SK-MEL-5 (cell line): ENCODE measurements around the gene KCTD5. TPM values are rescaled to one million over a fixed set of nuclear protein-coding genes. Genes with fewer than 3 reads are reported as not detected.

ENCODE experiments used
- DNase-seq: peaks from one replicate; pipeline ENCODE4 v3.0.0-alpha.2; 2016; ENCODE audit warnings: low read depth, low spot score
- in situ Hi-C: cut with HindIII; loops from 2 replicates; pipeline ENCODE4 v1.10.0; 2016; ENCODE audit warnings: low sequenced_read_pairs, high pct_unique_total_duplicates, low pct_unique_long_range_greater_than_20kb
- total RNA-seq: library from RNA; depleted of rRNA; stranded (reverse); fragments of >200 nt; shearing (Covaris generic); gene quantifications from 2 replicates; pipeline ENCODE4 v1.2.3, GENCODE V29; 2014; rRNA removed

Gene KCTD5
- total RNA-seq, 1 experiment from 2014 or later: 23.4 TPM

DNA sequence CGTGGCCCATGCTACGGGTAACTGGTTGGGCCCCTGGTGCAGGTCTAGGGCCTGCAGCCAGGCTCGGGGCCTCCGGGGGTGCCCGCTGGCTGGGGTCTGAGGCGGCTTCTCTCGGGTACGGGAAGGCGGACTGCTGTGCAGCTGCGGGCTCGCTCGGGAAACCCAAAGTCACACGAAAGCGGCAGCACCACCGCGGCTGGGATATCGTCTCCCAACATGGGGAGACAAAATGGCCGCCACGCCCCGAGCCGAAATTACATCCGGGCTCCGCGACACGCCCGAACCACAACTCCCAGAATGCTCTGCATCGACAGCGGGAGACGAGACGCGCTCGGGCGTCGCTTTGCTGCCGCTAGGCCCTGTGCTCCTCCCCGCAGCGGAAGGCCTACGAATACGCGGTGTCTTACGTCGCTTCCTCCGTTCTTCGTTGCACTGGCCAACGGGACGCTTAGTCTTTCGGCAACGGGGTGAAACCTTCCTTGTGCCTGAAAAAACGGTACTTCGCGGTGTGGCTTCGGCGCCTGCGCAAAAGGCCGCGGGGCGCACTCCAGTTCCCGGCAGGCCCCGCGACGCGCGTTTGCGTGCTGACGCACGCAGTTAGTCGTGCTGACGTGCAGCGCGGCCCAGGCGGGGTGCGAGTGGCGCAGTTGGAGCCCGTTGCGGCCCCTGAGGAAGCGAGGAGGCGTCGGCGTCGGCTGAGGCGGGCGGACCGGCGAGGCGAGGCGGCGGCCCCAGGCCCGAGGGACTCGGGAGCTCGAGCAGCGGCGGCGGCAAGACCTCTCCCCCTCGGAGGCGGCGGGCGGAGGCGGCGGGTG, 69.9 kb downstream of the KCTD5 start, which contains the start of gene SRRM2:
SRRM2 (plus strand) TSS at position 604 of the 815 bp plus-strand sequence. CDS start 3,727 bp downstream, outside the sequence.
- in situ Hi-C loops: no loop called here
- peak; percentile 92 for DNase-seq

DNA sequence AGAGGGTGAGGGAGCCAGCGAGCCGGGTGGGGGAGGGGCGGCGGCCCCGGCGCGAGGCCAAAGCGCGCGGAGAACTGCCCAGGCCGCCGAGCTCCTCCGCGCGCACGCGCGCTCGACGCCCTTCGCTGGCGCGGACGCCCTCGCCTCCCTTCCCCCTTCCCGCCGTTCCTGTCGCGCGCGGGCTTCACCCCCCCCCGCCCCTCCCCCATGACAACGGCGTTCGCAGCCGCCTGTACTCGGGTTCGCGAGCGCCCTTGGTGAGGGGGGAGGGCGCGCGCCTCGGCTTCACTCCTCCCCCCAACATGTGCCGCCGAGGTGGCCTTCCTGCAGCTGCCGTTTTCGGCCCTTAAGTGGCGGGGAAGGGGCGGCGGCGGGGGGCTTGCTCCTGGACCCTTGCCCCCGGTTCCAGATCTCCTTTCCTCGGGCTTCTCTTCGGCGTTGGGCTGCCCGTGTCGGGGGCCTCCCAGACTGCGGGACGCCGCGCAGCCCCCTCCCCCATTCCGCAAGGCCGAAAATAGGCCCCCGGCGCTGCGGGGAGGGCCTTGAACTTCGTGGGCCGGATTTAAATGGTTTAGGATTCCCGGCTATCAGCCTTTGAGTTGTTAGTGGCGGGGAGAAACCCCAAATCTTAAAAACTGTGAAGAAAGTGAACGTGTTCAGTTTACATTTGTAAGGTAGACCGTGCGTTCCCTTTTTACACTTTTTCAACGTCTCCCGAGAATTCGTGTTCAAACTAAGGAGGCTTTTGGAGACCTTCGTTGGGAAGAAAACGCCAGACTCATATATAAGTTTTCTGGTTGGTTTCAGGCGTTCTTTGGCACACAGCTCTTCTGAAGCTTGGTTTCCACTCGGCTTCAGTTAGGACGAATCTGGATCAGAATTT, 70.8 kb downstream of the KCTD5 start:
- DNase-seq: peak; percentile 81

DNA sequence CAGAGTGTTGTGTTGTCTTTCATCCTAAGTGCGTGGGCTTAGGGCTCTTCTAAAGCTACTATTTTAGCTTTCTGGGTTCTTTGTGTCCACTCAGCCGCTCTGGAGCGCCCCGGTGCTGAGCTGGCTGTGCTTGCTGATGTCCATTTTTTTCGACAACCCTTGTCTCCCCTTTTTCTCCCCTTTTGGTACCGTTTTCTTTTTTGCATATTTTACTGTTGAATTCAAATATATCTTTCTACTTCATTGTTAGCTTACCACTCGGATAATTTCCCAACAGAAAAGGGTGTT, 71.4 kb downstream of the KCTD5 start:
- DNase-seq: no peak
- in situ Hi-C loops: no loop called here

More for the DNA sequence above, 70.8 kb downstream of the KCTD5 start:
- in situ Hi-C loops: no loop called here

- in situ Hi-C loops: no loop called here
Observed at GRCh38 chr16:2755158-2755557, 72.8 kb downstream of the KCTD5 start.

GRCh38 chr16:2756288-2757015, 74.1 kb downstream of the KCTD5 start:
- no peak for DNase-seq
- in situ Hi-C loops: no loop called here

More at GRCh38 chr16:2755158-2755557, 72.8 kb downstream of the KCTD5 start:
- DNase-seq: no peak

GRCh38 chr16:2757344-2757743, 75.0 kb downstream of the KCTD5 start:
- in situ Hi-C loops: no loop called here
- DNase-seq: no peak

Other genes with a start within 250 kb of the KCTD5 start
- 12.1 and 15.2 TPM in 2 replicates for gene TEDC2, start 222.4 kb upstream of the KCTD5 start, total RNA-seq
- 0.21 TPM in 1 of 2 replicates, not detected in the other for gene NTN3, start 211.2 kb upstream of the KCTD5 start, total RNA-seq
- 5.7 and 9.3 TPM in 2 replicates for gene TBC1D24, start 207.4 kb upstream of the KCTD5 start, total RNA-seq
- 77.8 and 90.0 TPM in 2 replicates for gene ATP6V0C, start 168.6 kb upstream of the KCTD5 start, total RNA-seq
- 119 and 124 TPM in 2 replicates for gene AMDHD2, start 162.2 kb upstream of the KCTD5 start, total RNA-seq
- gene CEMP1, start 151.1 kb upstream of the KCTD5 start, total RNA-seq: not detected in 2 replicates
- 12.3 and 16.3 TPM in 2 replicates for gene PDPK1, start 144.5 kb upstream of the KCTD5 start, total RNA-seq
- 0.13 and 0.24 TPM in 2 replicates for gene PRSS27, start 37.7 kb downstream of the KCTD5 start, total RNA-seq
- gene SRRM2, start 70.1 kb downstream of the KCTD5 start, total RNA-seq: 21.4 and 34.0 TPM in 2 replicates
- 113 and 114 TPM in 2 replicates for gene ELOB, start 94.8 kb downstream of the KCTD5 start, total RNA-seq
- 0.24 and 1.0 TPM in 2 replicates for gene PRSS33, start 105.0 kb downstream of the KCTD5 start, total RNA-seq
- gene PRSS41, start 115.9 kb downstream of the KCTD5 start, total RNA-seq: not detected in 2 replicates
- gene PRSS21, start 134.7 kb downstream of the KCTD5 start, total RNA-seq: not detected in 2 replicates
- gene ZG16B, start 147.8 kb downstream of the KCTD5 start, total RNA-seq: not detected in 2 replicates
- gene PRSS22, start 175.6 kb downstream of the KCTD5 start, total RNA-seq: not detected in 2 replicates
- 30.3 and 31.8 TPM in 2 replicates for gene FLYWCH2, start 200.7 kb downstream of the KCTD5 start, total RNA-seq
- 19.3 and 25.8 TPM in 2 replicates for gene FLYWCH1, start 229.4 kb downstream of the KCTD5 start, total RNA-seq